HUDEP-2 (cell line): ENCODE data around the gene PPP2R3A.

Experiments
- DNase-seq, 76 experiments: peaks; one replicate each; lab custom pipeline; 2025; ENCODE audit not compliant: unreplicated experiment in 76 of 76; lab: John Stamatoyannopoulos, UW

The PPP2R3A gene

DNA sequence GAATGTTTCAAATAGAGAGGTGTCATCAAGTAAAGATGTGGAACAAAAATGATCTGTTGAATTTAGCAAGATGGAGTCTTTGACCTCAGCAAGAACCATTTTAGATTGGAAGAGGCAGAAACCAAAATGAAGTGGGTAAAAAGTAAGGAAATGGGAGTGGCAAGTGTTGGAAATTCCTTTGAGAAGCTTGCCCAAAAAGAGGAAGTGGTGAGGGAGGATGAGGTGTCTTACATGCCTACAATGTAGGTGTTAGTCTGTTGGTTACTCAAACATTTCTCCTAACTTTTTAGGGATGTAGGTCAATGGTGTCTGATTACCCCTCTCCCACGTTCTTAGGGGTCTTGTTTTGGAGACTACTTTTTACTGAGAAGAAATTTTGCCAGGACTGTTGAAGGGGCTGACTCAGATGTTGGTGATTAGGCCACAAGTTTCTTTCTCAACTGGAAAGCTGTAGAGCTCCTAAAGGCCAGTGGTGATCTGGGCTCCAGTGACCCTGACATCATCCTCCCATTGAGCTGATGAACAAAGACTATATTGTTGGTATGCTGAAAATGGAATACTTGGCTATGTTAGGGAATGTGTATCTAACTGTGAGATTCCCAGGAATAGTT lies 5.1 kb downstream of the PPP2R3A start:
- DNase-seq = no peak

- no peak for DNase-seq
Observed at GRCh38 chr3:135973841-135974240, 8.3 kb downstream of the PPP2R3A start.

DNA sequence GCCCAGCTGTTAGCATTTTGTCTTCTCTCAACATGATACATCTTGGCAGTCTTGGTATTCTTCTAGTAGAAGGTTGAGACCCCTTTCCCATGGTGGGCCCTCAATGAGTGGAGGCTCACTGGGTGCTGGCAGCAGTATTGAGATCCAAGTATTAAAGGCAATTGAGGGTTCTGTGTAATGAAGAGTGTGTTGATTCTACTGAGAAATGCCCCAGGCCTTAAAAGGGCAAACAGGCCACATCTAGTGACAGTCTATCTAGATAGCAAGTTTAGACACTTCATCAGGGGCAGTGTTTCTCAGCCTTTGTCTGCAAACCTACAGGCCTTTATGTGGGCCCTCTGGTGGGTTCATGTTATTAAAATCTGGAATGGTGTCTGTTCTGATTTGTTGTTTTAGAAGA lies 9.5 kb downstream of the PPP2R3A start:
- DNase-seq = no peak

DNA sequence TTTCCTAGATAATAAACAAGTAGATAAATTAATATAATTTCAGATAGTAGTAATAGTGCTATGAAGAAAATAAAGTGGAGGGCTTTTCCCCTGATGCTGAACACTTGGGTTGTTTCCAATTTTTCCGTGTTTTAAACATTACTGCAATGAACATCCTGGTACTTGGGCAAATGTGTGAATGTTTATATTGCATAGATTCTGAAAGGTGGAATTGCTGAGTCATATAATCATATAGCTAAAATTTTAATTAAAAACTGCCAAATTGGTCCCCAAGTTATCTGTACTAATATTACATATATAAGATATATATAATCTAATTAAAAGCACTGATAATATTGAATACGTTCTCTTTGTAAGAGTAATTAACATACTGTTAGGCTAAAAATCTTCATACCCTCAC lies 10.0 kb downstream of the PPP2R3A start:
- DNase-seq = no peak

- no peak for DNase-seq
Observed at GRCh38 chr3:135980343-135980742, 14.8 kb downstream of the PPP2R3A start.

DNA sequence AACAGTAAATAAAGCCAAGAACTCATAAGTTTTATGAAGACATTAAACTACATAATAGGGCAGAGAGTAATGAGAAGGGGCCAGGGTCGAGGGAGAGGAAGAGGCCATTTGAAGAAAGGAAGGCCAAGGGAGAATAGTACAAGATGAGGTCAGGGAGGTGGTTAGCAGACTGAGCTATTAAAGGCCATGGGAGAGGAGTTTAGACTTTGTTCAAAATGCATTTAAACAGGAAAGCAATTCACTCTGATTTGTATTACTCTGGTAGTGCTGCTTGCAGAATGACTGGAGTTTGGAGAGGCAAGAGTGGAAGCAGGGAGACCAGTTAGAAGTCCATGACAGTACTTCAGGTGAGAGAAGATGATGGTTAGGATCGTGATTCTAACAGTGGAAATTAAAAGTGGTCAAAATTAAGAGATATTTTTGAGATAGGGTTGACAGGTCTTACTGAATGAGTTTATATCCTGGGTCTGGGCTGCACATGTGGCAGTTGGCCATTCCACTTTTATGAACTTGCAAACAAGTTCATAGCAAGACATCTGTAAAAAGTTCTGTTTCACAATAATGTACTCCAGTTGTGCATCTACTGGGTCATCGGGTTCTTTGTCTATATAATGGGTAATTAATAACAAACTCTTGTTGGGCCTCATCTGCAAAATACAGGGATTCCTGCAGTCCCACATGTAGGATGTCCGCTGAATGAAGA lies 16.3 kb downstream of the PPP2R3A start:
- no peak for DNase-seq

GRCh38 chr3:135982404-135982761 lies 16.9 kb downstream of the PPP2R3A start:
- DNase-seq = no peak

DNA sequence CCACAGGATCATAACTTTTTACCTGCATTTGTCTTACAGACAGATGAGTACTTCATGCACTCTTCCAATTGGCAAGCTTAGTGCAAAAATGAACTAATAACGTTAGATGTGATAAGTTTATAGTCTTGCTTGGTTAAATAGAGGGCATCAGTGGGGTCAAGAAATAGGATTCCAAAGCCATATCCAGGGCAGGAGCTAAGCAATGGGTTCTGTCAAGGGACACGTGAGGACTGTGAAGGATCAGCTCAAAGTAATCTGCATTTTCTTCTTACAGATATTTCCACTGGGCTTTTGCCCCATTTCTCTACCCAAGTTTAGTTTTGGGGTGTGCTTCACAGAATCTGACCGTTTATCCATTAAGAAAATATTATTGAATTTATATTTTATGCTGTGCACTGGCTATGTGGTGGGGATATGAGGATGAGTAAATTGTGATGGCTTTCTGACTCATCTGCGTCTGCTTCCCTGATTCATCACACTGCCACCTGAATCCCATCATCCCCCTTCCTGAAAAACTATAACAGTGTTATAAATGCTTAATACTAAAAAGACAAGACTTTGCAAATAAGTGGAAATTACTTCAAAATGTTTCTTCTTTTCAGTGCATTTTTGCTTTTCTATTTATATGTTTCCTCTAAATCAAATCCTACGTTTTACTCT lies 17.5 kb downstream of the PPP2R3A start:
- no peak for DNase-seq

- DNase-seq = no peak
Observed at GRCh38 chr3:135987661-135988060, 22.1 kb downstream of the PPP2R3A start.

DNA sequence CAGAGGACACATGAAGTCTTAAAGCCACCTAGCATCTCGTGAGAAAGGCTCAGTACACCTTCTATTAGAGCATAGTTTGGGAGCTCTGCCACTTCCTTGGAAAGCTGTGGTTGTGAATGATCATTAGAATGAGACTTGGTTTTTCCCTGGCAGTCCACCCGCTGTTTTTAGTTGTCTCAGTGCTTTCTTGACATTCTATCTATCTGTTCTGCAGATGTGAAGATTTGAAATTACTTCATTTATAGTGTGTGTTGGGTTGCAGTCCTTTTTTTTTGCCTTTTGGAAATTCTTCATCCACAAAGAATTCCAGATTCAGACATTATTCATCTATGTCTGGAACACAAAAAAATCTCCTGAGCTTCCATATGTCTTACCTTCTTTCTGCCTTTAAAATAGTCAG lies 23.7 kb downstream of the PPP2R3A start:
- no peak for DNase-seq

- no peak for DNase-seq
Observed at GRCh38 chr3:135990903-135991302, 25.4 kb downstream of the PPP2R3A start.

GRCh38 chr3:135991621-135992020 lies 26.1 kb downstream of the PPP2R3A start:
- DNase-seq = no peak

- no peak for DNase-seq
Observed at GRCh38 chr3:135992072-135992471, 26.5 kb downstream of the PPP2R3A start.

DNA sequence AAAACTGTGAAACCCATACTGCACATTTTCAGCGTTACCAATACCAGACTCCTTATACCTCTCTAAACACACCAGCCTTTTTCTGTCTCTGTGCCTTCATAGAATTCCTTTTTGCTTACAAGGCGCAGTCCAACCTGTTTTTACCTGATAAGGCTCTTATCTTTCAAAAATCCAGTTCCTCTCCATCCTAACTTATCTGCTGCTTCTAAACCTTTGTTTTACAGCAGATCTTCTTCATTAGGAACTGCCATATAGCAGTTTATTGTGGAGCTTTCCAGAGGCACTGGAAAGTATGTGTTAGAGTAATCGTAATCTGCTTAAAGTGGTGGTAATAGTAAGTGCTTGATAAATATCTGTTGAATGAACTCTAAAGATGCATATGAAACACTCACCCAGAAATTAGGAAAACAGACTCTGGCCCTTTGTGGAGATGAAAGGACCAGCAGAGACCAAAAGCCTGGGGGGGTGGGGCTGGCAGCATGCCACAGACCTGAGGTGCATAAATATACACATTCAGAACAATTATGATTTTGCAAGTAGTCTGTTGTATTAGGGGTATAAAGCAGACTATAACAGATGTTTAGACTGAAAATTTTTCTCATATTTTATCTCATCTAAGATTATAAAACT lies 29.3 kb downstream of the PPP2R3A start:
- peak in 1 of 76 experiments; percentile 4 for DNase-seq

GRCh38 chr3:135995766-135996165 lies 30.2 kb downstream of the PPP2R3A start:
- DNase-seq = no peak

GRCh38 chr3:135997554-135998320 lies 32.2 kb downstream of the PPP2R3A start:
- DNase-seq = no peak

DNA sequence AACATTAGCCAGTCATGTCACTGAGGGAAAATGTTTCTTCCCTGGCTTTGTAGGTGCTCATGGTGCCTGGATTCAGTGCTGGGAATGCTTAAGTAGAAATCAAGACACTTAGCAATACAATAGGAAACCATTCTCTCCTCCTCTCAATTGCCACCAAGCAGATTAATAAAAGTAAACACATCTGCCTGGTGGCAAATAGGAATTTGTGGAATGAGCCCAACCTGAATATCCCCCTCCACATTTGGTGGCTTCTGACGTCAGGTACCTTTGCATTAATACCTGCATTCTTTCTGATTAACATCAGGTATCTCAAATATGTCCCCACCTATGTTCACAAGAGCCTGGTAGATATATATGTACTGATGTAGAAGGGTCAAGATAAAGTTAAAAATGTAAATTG lies 42.7 kb downstream of the PPP2R3A start:
- DNase-seq = no peak

GRCh38 chr3:136008732-136009470 lies 43.4 kb downstream of the PPP2R3A start:
- DNase-seq = peak in 1 of 76 experiments; percentile 2

GRCh38 chr3:136018876-136019275 lies 53.3 kb downstream of the PPP2R3A start:
- DNase-seq = no peak

- no peak for DNase-seq
Observed at GRCh38 chr3:136021803-136022202, 56.3 kb downstream of the PPP2R3A start.
